WTC11 (cell line): ENCODE measurements around the gene TGFBRAP1. TPM values are rescaled to one million over a fixed set of nuclear protein-coding genes. Genes with fewer than 3 reads are reported as not detected.

ENCODE experiments used
- ATAC-seq: fragments of 200-7000 bp; cut with Tn5 transposase; 2 replicates; pipeline ENCODE4 v1.10.0; 2021; ENCODE audit warnings: mild to moderate bottlenecking, moderate library complexity
- CTCF ChIA-PET: fragments of 300-600 bp; sonication (Branson Sonifier 250); formaldehyde crosslinking; loops from one replicate; lab custom pipeline; 2021; ENCODE audit warnings: antibody characterized with exemption; lab: Charles Lee
- POLR2A ChIA-PET: fragments of 350-600 bp; sonication (Branson Sonifier 250); formaldehyde crosslinking; loops from one replicate; lab custom pipeline; 2021; ENCODE audit warnings: antibody characterized with exemption; lab: Charles Lee
- DNase-seq: peaks from one replicate; pipeline ENCODE4 v3.0.0; 2021; ENCODE audit warnings: low spot score
- H3K27ac Mint-ChIP-seq: 2 replicates; pipeline ENCODE4 v1.8.0; 2021; ENCODE audit warnings: mixed read lengths
- H3K27me3 Mint-ChIP-seq: 2 replicates; pipeline ENCODE4 v1.8.0; 2021; ENCODE audit warnings: low read depth, mild to moderate bottlenecking, moderate library complexity, mixed read lengths
- H3K36me3 Mint-ChIP-seq: 2 replicates; pipeline ENCODE4 v1.8.0; 2021; ENCODE audit warnings: mixed read lengths
- H3K4me1 Mint-ChIP-seq: 2 replicates; pipeline ENCODE4 v1.8.0; 2022; ENCODE audit warnings: mixed read lengths
- H3K4me3 Mint-ChIP-seq: 2 replicates; pipeline ENCODE4 v1.8.0; 2021; ENCODE audit warnings: mild to moderate bottlenecking, moderate library complexity, mixed read lengths
- H3K9me3 Mint-ChIP-seq: 2 replicates; pipeline ENCODE4 v1.8.0; 2021; ENCODE audit warnings: mixed read lengths
- ARID4B ChIP-seq: sonication (generic); formaldehyde crosslinking; IDR thresholded peaks from 2 replicates; pipeline ENCODE4 v1.8.0; 2023; ENCODE audit warnings: missing genetic modification reagents, mild to moderate bottlenecking, borderline replicate concordance
- ATF3 ChIP-seq: sonication (generic); formaldehyde crosslinking; conservative IDR thresholded peaks from 2 replicates; pipeline ENCODE4 v1.8.1; 2022; ENCODE audit warnings: mild to moderate bottlenecking, missing genetic modification reagents
- E2F4 ChIP-seq: sonication (generic); formaldehyde crosslinking; IDR thresholded peaks from 2 replicates; pipeline ENCODE4 v1.8.1; 2022; ENCODE audit warnings: low read depth, mild to moderate bottlenecking, moderate library complexity, missing genetic modification reagents, borderline replicate concordance
- EMX1 ChIP-seq: fragments of 250-450 bp; sonication (Bioruptor Pico); IDR thresholded peaks from 2 replicates; pipeline ENCODE4 v1.8.0; 2021; ENCODE audit warnings: mild to moderate bottlenecking
- FOXP1 ChIP-seq: sonication (generic); formaldehyde crosslinking; IDR thresholded peaks from 2 replicates; pipeline ENCODE4 v1.8.0; 2022; ENCODE audit warnings: missing genetic modification reagents, mild to moderate bottlenecking, moderate library complexity, borderline replicate concordance
- FOXP4 ChIP-seq: sonication (generic); formaldehyde crosslinking; IDR thresholded peaks from 2 replicates; pipeline ENCODE4 v1.8.0; 2022; ENCODE audit warnings: mild to moderate bottlenecking, missing genetic modification reagents
- HMGA2 ChIP-seq: fragments of 250-450 bp; sonication (Bioruptor Pico); IDR thresholded peaks from 2 replicates; pipeline ENCODE4 v1.4.0; 2021; ENCODE audit warnings: mild to moderate bottlenecking, moderate library complexity
- IRF1 ChIP-seq: sonication (generic); formaldehyde crosslinking; IDR thresholded peaks from 2 replicates; pipeline ENCODE4 v1.8.0; 2023; ENCODE audit warnings: missing genetic modification reagents
- MLX ChIP-seq: sonication (generic); formaldehyde crosslinking; IDR thresholded peaks from 2 replicates; pipeline ENCODE4 v1.8.1; 2023; ENCODE audit warnings: mild to moderate bottlenecking, missing genetic modification reagents, moderate library complexity
- NFATC4 ChIP-seq: fragments of 250-450 bp; sonication (Bioruptor Pico); IDR thresholded peaks from 2 replicates; pipeline ENCODE4 v1.9.0; 2021; ENCODE audit warnings: mild to moderate bottlenecking
- OVOL2 ChIP-seq: fragments of 250-450 bp; sonication (Bioruptor Pico); IDR thresholded peaks from 2 replicates; pipeline ENCODE4 v1.9.0; 2021; ENCODE audit warnings: mild to moderate bottlenecking, borderline replicate concordance
- PRDM15 ChIP-seq: sonication (generic); formaldehyde crosslinking; IDR thresholded peaks from 2 replicates; pipeline ENCODE4 v1.8.0; 2022; ENCODE audit warnings: missing genetic modification reagents
- RELA ChIP-seq: sonication (generic); formaldehyde crosslinking; IDR thresholded peaks from 2 replicates; pipeline ENCODE4 v1.8.1; 2022; ENCODE audit warnings: missing genetic modification reagents, mild to moderate bottlenecking, borderline replicate concordance
- TCF7 ChIP-seq: sonication (generic); formaldehyde crosslinking; IDR thresholded peaks from 2 replicates; pipeline ENCODE4 v1.8.0; 2022; ENCODE audit warnings: mild to moderate bottlenecking, low read depth, missing genetic modification reagents, moderate library complexity
- USF1 ChIP-seq: sonication (generic); formaldehyde crosslinking; IDR thresholded peaks from 2 replicates; pipeline ENCODE4 v1.8.0; 2022; ENCODE audit warnings: mild to moderate bottlenecking, missing genetic modification reagents
- ZMAT4 ChIP-seq: fragments of 250-450 bp; sonication (Bioruptor Pico); IDR thresholded peaks from 2 replicates; pipeline ENCODE4 v1.9.0; 2021; ENCODE audit warnings: mild to moderate bottlenecking
- ZNF281 ChIP-seq: sonication (generic); formaldehyde crosslinking; IDR thresholded peaks from 2 replicates; pipeline ENCODE4 v1.8.0; 2023; ENCODE audit warnings: mild to moderate bottlenecking, missing genetic modification reagents
- ZNF416 ChIP-seq: fragments of 250-450 bp; sonication (Bioruptor Pico); IDR thresholded peaks from 2 replicates; pipeline ENCODE4 v1.9.0; 2021; ENCODE audit warnings: mild to moderate bottlenecking, inconsistent platforms
- total RNA-seq: library from RNA; stranded (reverse); gene quantifications from 3 replicates; pipeline ENCODE4 v1.2.3, GENCODE V29; 2021

TGFBRAP1 gene
- total RNA-seq, 1 experiment from 2014 or later, result 16.3 TPM

- no peaks in the 10 kb centered on the region for H3K27me3 Mint-ChIP-seq
- ATAC-seq (no peak), DNase-seq (no peak)
- H3K4me3 Mint-ChIP-seq, result no peak overlapping the region
- peaks cover 13% of the 10 kb centered on the region for H3K4me1 Mint-ChIP-seq
- no peak overlapping the region for H3K27ac Mint-ChIP-seq
- CTCF ChIA-PET, result no interaction called here
- H3K36me3 Mint-ChIP-seq, result no peaks in the 10 kb centered on the region
- POLR2A ChIA-PET, result no interaction called here
- no peaks in the 10 kb centered on the region for H3K9me3 Mint-ChIP-seq
- TF ChIP-seq ARID4B (CRISPR knock-in tag) (no peak), TCF7 (no peak), EMX1 (no peak), ATF3 (no peak), ZMAT4 (CRISPR knock-in tag) (no peak), E2F4 (CRISPR knock-in tag) (no peak), ZNF281 (CRISPR knock-in tag) (no peak), USF1 (no peak), PRDM15 (no peak), OVOL2 (CRISPR knock-in tag) (no peak), RELA (CRISPR knock-in tag) (no peak), MLX (CRISPR knock-in tag) (no peak), FOXP1 (CRISPR knock-in tag) (no peak), ZNF416 (CRISPR knock-in tag) (no peak), IRF1 (CRISPR knock-in tag) (no peak), FOXP4 (no peak), NFATC4 (CRISPR knock-in tag) (no peak), HMGA2 (no peak)
These were observed 8.8 kb downstream of the TGFBRAP1 start for GRCh38 chr2:105320651-105321215.
